Measurements from ENCODE around the gene MMD2. TPM values are rescaled to one million over a fixed set of nuclear protein-coding genes. Genes with fewer than 3 reads are reported as not detected.
A peak's percentile ranks its signal among the peaks of the same experiment; 100 is the strongest.

The MMD2 gene
- total RNA-seq, 2 experiments from 2014 or later = not detected

DNA sequence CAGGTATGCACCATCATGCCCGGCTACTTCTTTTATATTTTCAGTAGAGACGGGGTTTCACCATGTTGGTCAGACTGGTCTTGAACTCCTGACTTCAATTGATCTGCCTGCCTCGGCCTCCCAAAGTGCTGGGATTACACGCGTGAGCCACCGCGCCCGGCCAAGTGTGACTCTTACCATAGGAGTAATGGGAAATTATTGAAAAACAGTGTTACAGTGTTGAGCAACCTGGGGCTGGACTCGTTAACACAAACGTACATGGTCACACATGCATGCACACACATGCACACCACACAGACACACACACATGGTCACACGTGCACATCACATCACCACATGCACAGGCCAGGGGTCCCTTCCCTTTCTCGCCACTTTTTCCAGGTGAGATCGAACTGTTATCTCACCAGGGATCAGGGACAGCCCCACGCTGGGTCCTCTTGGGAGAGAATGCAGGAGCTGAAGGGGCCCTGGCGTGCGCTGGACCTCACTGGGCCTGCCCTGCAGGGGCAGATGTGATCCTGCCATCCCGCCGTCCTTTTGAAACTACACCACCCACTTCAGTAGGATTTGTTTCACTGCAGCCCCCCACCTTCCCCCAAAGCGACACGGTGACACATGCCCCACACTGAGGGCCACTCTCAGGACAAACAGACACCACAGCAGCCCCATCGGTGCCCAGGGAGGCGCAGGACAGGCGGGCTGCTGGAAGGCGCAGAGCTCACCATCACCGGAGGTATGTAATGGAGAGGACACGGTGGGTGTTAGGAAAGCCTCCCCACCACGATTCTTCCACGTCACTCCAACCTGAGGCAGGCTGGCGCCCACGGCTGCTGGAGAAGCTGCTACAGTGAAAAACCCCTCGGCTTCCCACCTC, 85.7 kb downstream of the MMD2 start:
- Mint-ChIP-seq H3K27ac (no peak overlapping the region), H3K36me3 (no peaks in the 10 kb centered on the region), H3K9me3 (no peaks in the 10 kb centered on the region), H3K27me3 (peaks cover 31% of the 10 kb centered on the region), H3K4me3 (no peak overlapping the region), H3K4me1 (peaks cover 6% of the 10 kb centered on the region)
- DNase-seq = no peak

DNA sequence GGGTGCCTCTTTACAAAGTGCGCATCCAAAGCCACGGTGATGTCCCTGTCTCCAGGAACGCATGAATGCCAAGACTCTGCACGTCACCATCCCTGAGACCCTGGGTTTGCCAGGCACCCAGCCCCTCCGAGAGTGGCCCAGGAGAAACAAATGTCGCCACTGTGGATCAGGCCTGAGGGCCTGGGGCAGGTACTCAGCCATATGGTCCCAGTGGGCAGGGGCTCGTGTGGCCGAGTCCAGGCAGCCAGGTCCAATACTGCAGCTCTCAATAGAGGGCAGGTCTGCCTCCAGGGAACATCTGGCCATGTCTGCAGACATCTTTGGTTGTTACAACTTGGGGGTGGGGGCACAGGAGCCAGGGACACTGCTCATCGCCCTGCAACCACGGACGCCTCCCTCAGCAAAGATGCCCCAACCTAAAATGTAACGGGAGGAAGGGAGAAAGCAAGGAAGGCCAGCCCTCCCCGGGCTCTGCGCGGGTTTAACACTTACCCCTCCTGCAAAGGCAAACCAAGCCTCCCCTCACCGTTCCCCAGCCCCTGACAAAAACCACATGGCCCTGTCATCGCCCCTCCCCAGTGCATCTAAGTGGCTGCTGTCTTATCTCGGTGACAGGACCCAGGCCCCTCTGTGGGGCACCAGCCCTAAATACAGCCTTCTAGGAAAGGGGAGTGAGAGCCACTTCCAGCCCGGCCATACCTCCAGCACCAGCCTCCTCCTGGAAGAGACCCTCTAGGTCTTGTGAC, 86.9 kb downstream of the MMD2 start:
- Mint-ChIP-seq H3K9me3 (no peaks in the 10 kb centered on the region), H3K27me3 (peaks cover 31% of the 10 kb centered on the region), H3K27ac (no peak overlapping the region), H3K4me3 (no peak overlapping the region), H3K36me3 (no peaks in the 10 kb centered on the region), H3K4me1 (peaks cover 6% of the 10 kb centered on the region)
- DNase-seq = no peak

GRCh38 chr7:4871056-4871680, 87.8 kb downstream of the MMD2 start:
- no peaks in the 10 kb centered on the region for H3K9me3 Mint-ChIP-seq
- H3K4me3 Mint-ChIP-seq = no peak overlapping the region
- H3K4me1 Mint-ChIP-seq = peaks cover 6% of the 10 kb centered on the region
- no peaks in the 10 kb centered on the region for H3K36me3 Mint-ChIP-seq
- peak; percentile 12 for DNase-seq
- peaks cover 31% of the 10 kb centered on the region for H3K27me3 Mint-ChIP-seq
- no peak overlapping the region for H3K27ac Mint-ChIP-seq

DNA sequence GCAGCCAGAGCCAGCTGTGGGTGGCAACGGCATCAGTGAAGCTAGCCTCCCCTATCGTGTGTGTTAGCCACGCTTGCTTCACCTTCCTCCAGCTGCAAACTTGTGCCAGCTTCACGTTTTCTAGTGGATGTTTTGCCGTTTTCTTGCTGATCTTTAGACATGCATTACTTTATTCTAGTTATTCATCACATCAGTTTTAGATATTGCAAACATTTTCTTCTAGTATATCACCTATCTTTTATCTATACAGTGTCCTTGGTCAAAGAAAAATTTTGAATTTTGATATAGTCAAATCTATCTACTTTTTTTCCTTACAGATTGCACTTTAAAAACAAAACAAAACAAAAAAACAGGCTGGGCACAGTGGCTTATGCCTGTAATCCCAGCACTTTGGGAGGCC, 90.5 kb downstream of the MMD2 start:
- no peak for DNase-seq
- Mint-ChIP-seq H3K4me3 (no peak overlapping the region), H3K4me1 (peaks cover 6% of the 10 kb centered on the region), H3K36me3 (no peaks in the 10 kb centered on the region), H3K9me3 (no peaks in the 10 kb centered on the region), H3K27me3 (peaks cover 55% of the 10 kb centered on the region), H3K27ac (no peak overlapping the region)

GRCh38 chr7:4866528-4867496, 92.2 kb downstream of the MMD2 start:
- Mint-ChIP-seq H3K27me3 (peaks cover 59% of the 10 kb centered on the region), H3K4me3 (no peak overlapping the region), H3K27ac (no peak overlapping the region), H3K36me3 (peaks cover 2% of the 10 kb centered on the region), H3K9me3 (peaks cover 6% of the 10 kb centered on the region), H3K4me1 (peaks cover 6% of the 10 kb centered on the region)
- DNase-seq = no peak

DNA sequence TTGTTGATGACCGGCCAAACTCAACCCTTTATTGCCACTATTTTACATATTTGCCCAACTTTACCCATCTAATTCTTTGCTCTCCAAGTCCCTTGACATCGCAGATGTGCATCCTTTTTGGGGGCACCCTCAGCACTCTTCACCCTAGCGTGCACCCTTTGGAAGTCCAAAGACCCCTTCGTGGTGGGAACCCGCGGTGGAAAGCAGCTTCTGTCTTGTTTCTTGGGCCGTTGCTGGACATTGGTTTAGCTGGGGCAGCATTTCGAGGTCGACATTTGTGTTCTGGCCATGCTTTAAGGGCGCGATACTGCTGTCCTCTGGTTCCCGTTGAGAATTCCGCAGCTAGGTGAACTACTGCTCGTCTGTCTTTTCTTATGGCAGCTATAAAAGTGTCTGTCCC, 96.8 kb downstream of the MMD2 start:
- Mint-ChIP-seq H3K4me1 (peaks cover 3% of the 10 kb centered on the region), H3K27me3 (peaks cover 48% of the 10 kb centered on the region), H3K27ac (no peak overlapping the region)

DNA sequence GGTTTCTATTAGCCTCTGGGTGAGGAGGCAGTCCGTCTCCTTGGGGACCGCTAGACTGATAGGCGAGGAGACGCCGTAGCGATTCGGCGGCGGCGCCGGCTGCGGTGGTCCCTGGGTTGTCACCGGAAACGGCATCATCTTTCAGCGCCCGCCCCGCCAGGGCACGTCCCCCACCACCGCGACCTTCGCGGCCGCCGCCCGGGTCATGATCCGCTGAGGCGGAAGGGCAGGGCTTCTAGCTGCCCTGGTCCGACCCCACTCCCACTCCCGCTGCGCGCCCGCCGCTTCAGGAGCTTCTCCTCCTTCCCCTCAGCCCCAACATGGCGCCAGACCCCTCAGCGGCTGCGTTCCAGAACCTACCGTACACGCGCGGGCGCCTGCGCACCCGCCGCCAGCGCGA, 97.3 kb downstream of the MMD2 start, which contains the start of gene PAPOLB:
Gene PAPOLB (minus strand): TSS at position 358 of the 400 bp plus-strand sequence. CDS start 220 bp downstream, at position 138.
- Mint-ChIP-seq H3K27me3 (peaks cover 48% of the 10 kb centered on the region), H3K36me3 (peaks cover 7% of the 10 kb centered on the region)
- peak; percentile 58 for DNase-seq

More for the DNA sequence above, 96.8 kb downstream of the MMD2 start:
- peaks cover 10% of the 10 kb centered on the region for H3K9me3 Mint-ChIP-seq
- no peak for DNase-seq
- H3K4me3 Mint-ChIP-seq = peak overlapping the region; percentile 59
- H3K36me3 Mint-ChIP-seq = peaks cover 7% of the 10 kb centered on the region

DNA sequence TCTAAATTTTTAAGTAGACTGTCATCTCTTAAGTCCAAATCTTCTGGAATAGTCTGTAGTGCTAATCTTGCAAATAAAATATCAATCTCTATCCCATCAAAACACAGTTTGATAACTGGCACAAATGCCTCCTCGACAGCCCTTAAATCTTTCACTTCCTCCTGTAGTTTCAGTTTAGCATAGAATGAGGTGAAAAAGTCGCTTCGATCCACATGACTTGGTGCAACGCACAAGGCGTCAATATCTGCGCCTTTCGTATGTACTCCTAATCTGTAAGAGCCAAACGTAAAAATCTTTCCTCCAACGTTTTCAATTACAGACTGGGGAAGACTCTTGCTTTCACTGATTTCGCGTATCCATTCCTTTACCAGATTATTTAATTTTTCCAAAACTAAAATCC, 97.8 kb downstream of the MMD2 start:
- Mint-ChIP-seq H3K4me3 (peak overlapping the region; percentile 59), H3K27me3 (peaks cover 48% of the 10 kb centered on the region)

More for the DNA sequence above, 97.3 kb downstream of the MMD2 start, which contains the start of gene PAPOLB:
- peaks cover 10% of the 10 kb centered on the region for H3K9me3 Mint-ChIP-seq
- peaks cover 3% of the 10 kb centered on the region for H3K4me1 Mint-ChIP-seq
- H3K27ac Mint-ChIP-seq = no peak within 1 kb of the TSS
- peak within 1 kb of the TSS; percentile 59 for H3K4me3 Mint-ChIP-seq

GRCh38 chr7:4857189-4857588, 101.8 kb downstream of the MMD2 start:
- Mint-ChIP-seq H3K27me3 (peaks cover 13% of the 10 kb centered on the region), H3K4me1 (peaks cover 3% of the 10 kb centered on the region), H3K27ac (no peak overlapping the region), H3K4me3 (no peak overlapping the region), H3K9me3 (peaks cover 4% of the 10 kb centered on the region), H3K36me3 (peaks cover 4% of the 10 kb centered on the region)
- DNase-seq = no peak

More for the DNA sequence above, 97.8 kb downstream of the MMD2 start:
- H3K36me3 Mint-ChIP-seq = peaks cover 7% of the 10 kb centered on the region
- peaks cover 3% of the 10 kb centered on the region for H3K4me1 Mint-ChIP-seq
- no peak for DNase-seq
- H3K9me3 Mint-ChIP-seq = peaks cover 10% of the 10 kb centered on the region
- H3K27ac Mint-ChIP-seq = no peak overlapping the region

GRCh38 chr7:4856336-4857057, 102.5 kb downstream of the MMD2 start:
- Mint-ChIP-seq H3K4me3 (no peak overlapping the region), H3K36me3 (peaks cover 4% of the 10 kb centered on the region), H3K27me3 (peaks cover 8% of the 10 kb centered on the region), H3K4me1 (peaks cover 9% of the 10 kb centered on the region), H3K27ac (no peak overlapping the region), H3K9me3 (peaks cover 4% of the 10 kb centered on the region)
- DNase-seq = no peak

Other genes starting within 250 kb of the MMD2 start
- 10 to 100 TPM; 43.1 to 47.1 TPM for gene AP5Z1, start 183.6 kb downstream of the MMD2 start, total RNA-seq
- under 1 TPM in 1 of 2 experiments, not detected in 1; 0.04 TPM for gene PAPOLB, start 97.2 kb downstream of the MMD2 start, total RNA-seq
- gene RADIL, start 75.5 kb downstream of the MMD2 start, total RNA-seq = under 1 TPM; 0.58 to 0.92 TPM
- 10 to 100 TPM; 11.3 to 11.7 TPM for gene RBAK, start 86.7 kb upstream of the MMD2 start, total RNA-seq
- gene WIPI2, start 231.0 kb upstream of the MMD2 start, total RNA-seq = 10 to 100 TPM; 41.5 to 43.4 TPM

Data from activated naive CD8-positive, alpha-beta T cell treated with anti-CD3 and anti-CD28 coated beads for 36 hours (primary cell).